Measurements from ENCODE around the gene TEX9.

The TEX9 gene

GRCh38 chr15:56456229-56456628, 91.0 kb downstream of the TEX9 start:
- DNase-seq, result no peak

- DNase-seq, result no peak
Measured at GRCh38 chr15:56459096-56459495, 93.9 kb downstream of the TEX9 start.

GRCh38 chr15:56460071-56460470, 94.8 kb downstream of the TEX9 start:
- no peak for DNase-seq

- no peak for DNase-seq
Measured at GRCh38 chr15:56460947-56461346, 95.7 kb downstream of the TEX9 start.

GRCh38 chr15:56464893-56465520, 99.8 kb downstream of the TEX9 start, which contains the start of gene MNS1:
TSS of gene MNS1 (minus strand) at chr15:56465137. CDS start at chr15:56464972, 165 bp downstream.
- DNase-seq, result peak; percentile 99

- no peak for DNase-seq
Measured at GRCh38 chr15:56467616-56468015, 102.4 kb downstream of the TEX9 start.

GRCh38 chr15:56468401-56468800, 103.2 kb downstream of the TEX9 start:
- no peak for DNase-seq

- no peak for DNase-seq
Measured at GRCh38 chr15:56469483-56469882, 104.3 kb downstream of the TEX9 start.

- no peak for DNase-seq
Measured at GRCh38 chr15:56471440-56472069, 106.3 kb downstream of the TEX9 start.

GRCh38 chr15:56472278-56472677, 107.1 kb downstream of the TEX9 start:
- no peak for DNase-seq

- no peak for DNase-seq
Measured at GRCh38 chr15:56473017-56473416, 107.8 kb downstream of the TEX9 start.

GRCh38 chr15:56475351-56475750, 110.1 kb downstream of the TEX9 start:
- no peak for DNase-seq
